ENCODE data around the gene BCORL1.

The BCORL1 gene

GRCh38 chrX:130057209-130057608, 74.8 kb downstream of the BCORL1 start:
- DNase-seq (ENCODE audit: low spot score): no peak

DNA sequence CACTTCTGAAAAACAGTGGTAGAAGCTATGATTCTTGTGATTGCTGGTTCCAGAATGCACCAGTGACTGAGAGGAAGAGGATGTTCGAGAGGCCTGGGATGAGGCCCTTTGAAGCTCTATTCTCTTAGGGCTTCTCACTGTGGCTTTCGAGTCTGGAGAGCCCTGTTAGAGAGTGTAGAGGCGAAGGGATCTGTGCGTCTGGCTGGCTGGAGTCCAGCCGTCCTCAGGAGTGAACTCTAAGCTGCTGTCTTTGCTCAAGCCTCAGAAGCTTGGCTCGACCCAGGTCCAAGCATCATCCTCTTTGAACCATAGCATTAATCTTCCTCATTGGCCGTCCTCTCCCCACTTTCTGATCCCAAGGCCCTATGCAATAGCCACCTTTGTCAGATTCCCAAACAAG, 76.2 kb downstream of the BCORL1 start:
- DNase-seq (ENCODE audit: low spot score): no peak

DNA sequence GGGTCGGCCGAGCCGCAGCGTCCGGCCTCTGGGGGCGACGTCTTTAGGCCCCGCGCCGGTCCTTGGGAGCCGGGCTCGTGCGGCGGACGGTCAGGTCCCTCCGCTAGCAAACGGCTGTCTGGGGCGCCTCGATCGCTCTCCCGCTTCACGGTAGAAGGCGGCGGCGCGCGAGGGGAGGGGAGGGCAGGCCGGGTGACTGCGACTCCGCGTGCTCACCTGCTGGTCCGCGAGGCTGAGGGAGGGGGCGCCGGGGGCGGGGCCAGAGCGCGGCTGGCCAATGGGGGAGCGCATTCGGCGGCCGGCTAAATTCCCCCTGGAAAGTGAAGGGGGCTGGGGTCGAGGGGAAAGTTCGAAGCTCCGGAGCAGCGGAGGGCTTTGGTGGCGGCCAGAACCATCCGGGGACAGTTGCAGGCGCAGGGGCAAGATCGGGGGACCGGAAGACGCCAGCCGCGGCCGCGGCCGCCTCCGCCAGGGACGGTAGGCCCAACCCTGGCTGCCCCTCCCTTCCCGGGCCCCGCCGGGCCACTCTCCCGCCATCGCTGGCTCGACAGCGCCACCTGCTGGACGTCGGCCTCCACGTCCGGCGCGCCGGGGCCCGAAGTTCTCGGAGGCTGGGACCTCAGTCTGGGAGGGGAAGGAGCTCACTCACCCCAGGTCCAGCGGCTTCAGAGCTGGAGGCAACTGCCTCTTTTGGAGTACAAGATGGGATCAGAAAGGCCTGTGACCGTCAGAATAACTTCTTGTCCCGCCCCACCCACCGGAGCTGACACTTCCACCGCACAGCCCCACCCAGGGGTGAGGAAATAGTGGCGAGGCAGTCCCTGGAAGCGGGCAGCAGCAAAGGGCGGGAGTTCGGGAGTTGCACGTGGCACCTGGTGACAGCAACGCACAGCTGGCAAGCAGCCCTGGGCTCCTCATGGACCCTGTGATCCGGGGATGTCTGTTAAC, 78.0 kb downstream of the BCORL1 start:
- peak; percentile 68 for DNase-seq (ENCODE audit: low spot score)

DNA sequence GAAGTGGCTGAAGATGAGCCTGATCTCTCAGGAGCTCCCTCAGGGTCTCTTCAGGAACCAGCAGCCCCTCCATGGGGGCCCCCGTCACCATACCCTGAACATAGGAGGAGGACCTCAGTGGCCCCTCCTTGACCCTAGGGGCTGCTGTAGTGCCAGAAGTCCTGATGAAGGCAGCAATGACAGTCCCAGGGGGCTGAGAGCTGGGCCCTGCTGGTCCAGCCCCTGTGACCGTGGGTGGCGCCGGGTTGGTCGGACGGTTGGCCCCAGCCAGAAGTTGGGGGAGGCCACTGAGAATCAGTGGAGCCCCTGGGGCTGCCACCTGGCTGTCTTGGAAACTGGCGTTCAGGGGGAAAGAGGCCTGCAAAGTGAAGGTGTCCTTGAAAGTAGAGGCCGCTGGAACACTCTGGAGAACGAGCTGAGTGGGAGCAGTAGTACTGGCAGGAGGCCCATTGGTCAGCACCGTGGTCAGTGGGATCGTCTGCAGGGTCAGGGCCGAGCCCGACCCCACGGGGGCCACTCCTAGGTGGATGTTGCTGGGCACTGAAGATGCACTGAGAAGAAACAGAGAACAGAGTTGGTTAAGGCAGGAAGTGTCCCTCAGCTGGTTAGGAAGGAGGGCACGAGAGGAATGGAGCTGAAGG, 84.7 kb downstream of the BCORL1 start:
- no peak for DNase-seq (ENCODE audit: low spot score)

DNA sequence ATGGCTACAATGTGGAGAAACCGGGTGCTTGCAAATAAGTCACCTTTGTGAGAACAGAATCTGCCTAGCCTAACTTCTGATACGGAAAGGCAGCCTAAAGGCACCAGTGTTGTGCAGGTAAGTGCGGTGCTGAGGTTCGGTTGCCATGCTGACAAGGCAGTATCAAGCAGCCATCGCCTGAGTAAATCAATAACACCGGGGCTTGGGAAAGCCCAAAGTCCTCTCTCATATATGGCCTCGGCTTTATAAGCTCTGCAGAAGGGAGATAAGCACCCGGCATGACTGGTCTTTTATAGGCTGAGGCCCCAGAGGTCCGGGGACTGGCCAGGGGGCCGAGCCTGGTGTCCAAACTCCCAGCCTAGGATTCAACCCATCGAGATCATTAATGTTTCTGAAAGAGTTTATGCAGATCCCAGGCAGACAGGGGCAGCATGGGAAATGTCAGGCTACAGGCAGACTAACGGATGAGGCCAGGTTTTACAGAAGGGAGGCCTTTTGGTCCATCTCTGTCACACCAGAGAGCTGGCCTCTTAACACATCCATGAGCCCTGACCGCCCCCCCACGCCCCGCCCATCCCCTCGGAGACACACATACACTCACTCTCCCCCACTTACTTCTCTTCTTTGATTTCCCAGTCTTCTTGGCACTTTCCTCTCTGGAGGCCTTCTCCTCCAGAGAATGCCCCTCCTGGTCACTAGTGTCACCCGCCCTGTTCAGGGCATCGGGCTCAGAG, 89.3 kb downstream of the BCORL1 start:
- no peak for DNase-seq (ENCODE audit: low spot score)

DNA sequence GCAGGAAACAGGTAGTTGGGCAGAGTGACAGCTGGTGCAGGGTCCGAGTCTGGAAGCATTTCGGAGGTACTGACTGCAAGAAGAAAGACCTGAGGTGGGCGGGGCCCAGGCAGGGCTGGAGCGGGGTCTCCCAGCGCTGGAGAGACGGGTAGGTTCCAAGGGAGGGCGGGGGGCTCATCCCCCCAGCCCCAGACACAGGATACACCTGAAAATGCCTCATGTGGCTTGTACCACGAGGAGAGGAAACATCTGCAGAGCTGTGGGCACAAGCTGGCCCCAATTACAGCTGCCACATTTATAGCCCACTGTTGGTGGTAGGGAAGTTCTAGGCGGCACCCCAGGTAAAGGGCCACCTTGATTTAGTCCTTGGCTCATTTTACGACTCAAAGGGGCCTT, 89.9 kb downstream of the BCORL1 start:
- DNase-seq (ENCODE audit: low spot score): no peak

DNA sequence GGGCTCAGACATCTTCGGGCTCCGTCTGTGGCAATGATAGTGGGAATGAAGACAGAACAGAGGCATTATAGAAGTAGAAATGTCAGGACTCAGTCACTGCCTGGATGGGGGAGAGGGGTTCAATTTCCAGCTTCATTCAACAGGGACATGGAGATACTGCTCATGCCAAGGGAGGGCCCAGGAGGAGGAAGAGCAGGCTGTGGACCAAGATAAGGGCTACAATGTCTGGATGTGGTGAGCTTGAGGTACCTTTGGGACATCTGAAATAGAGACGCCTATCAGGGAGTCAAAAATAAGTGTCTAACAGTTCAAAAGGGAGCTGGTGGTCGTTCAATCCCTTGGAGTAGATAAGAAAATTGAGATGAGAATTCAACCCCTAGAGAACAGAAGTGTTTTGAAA, 93.3 kb downstream of the BCORL1 start:
- DNase-seq (ENCODE audit: low spot score): no peak

DNA sequence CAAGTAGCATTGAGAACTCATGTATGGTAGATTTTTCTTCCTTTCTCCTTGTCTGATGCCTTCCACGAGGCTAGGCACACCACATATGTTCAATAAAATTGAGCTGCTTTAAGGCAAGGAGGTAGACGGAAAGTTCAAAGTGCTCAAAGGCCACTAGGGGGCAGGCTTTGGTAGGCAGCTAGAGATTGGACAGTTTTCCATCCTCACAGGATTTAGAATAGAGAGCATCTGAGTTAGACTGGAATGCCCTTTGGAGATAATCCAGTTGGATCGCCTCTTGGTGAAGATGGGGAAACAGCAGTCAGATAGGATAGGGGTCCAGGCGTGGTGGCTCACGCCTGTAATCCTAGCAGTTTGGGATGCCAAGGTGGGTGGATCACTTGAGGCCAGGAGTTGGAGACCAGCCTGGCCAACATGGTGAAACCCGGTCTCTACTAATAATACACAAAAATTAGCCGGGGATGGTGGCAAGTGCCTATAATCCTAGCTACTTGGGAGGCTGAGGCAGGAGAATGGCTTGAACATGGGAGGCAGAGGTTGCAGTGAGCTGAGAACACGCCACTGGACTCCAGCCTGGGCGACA, 97.5 kb downstream of the BCORL1 start:
- DNase-seq (ENCODE audit: low spot score): peak; percentile 69

- DNase-seq (ENCODE audit: low spot score): no peak
These were observed 98.4 kb downstream of the BCORL1 start for GRCh38 chrX:130080791-130081367.

GRCh38 chrX:130081421-130082045, 99.1 kb downstream of the BCORL1 start:
- DNase-seq (ENCODE audit: low spot score): no peak

GRCh38 chrX:130082244-130083106, 100.0 kb downstream of the BCORL1 start:
- DNase-seq (ENCODE audit: low spot score): no peak

GRCh38 chrX:130083107-130083490, 100.7 kb downstream of the BCORL1 start:
- no peak for DNase-seq (ENCODE audit: low spot score)

GRCh38 chrX:130083656-130084382, 101.4 kb downstream of the BCORL1 start:
- no peak for DNase-seq (ENCODE audit: low spot score)

DNA sequence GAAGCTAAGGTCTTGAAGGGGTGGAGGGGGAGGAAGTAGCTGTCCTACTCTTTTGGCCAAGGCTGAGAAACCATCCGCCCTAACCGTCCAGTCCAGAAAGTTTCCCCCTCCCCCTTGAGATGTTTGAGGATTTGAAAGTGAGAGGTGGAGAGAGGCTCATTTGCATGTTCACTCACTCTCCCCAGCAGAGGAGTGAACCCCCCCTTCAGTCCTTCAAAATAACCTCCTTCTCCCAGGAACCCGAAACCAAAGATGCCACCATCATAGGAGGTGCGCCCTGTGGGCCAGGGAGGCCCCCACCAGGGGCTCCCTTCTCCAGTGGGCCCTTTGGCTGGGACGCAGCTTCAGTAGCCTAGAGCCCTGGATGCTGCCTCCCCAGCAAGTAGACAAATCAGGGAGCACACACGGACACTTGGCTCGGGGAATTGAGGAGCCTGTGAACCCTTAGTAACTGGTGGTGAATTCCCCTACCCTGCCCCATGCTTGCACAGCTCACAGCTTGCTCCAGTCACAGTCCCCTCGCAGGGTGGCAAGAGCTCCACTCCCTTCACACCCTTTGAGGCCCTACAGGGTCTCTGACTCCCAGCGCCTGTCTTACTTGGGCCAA, 102.3 kb downstream of the BCORL1 start:
- no peak for DNase-seq (ENCODE audit: low spot score)

- no peak for DNase-seq (ENCODE audit: low spot score)
These were observed 103.4 kb downstream of the BCORL1 start for GRCh38 chrX:130085551-130086446.

- DNase-seq (ENCODE audit: low spot score): no peak
These were observed 104.2 kb downstream of the BCORL1 start for GRCh38 chrX:130086447-130087206.

DNA sequence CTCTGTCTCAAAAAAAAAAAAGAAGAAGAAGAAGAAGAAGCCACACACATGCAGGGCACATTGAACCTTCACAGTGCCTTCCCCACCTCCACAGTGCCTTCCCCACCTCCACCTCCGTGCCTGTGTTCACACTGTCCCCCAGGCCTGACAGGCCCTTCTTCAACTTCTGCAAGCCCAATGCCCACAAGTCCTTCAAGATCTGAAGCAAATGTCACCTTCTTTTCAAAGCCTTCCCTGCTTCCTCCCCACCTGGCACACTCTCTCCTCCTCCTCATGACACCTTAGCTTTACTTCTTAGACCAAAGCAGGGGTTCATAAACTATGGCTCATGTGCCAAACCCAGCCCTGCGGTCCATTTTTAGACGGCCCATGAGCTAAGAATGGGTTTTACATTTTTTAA, 107.9 kb downstream of the BCORL1 start:
- DNase-seq (ENCODE audit: low spot score): no peak
